ENCODE measurements around the gene PAX6. TPM values are rescaled to one million over a fixed set of nuclear protein-coding genes. Genes with fewer than 3 reads are reported as not detected.

The PAX6 gene
- total RNA-seq, 1 donor from 2014 or later: 18.9 TPM

- no peak for TF ChIP-seq CTCF (conservative IDR thresholded peaks at IDR 0.05)
- Mint-ChIP-seq H3K27me3 (peaks cover 96% of the 10 kb centered on the region), H3K4me1 (ENCODE audit: unreplicated experiment) (peaks cover 13% of the 10 kb centered on the region), H3K27ac (peak overlapping the region; percentile 71), H3K36me3 (peaks cover 10% of the 10 kb centered on the region), H3K4me3 (peak overlapping the region; percentile 83), H3K9me3 (no peaks in the 10 kb centered on the region)
- peak; percentile 68 for DNase-seq (ENCODE audit: extremely low spot score, unreplicated experiment)
Measured at GRCh38 chr11:31802990-31803812, 7.9 kb downstream of the PAX6 start.

- TF ChIP-seq CTCF (conservative IDR thresholded peaks at IDR 0.05): no peak
- peaks cover 17% of the 10 kb centered on the region for H3K4me1 Mint-ChIP-seq (ENCODE audit: unreplicated experiment)
Measured at GRCh38 chr11:31802609-31802989, 8.5 kb downstream of the PAX6 start.

GRCh38 chr11:31802000-31802551, 9.0 kb downstream of the PAX6 start:
- Mint-ChIP-seq H3K36me3 (peaks cover 7% of the 10 kb centered on the region), H3K27ac (no peak overlapping the region), H3K27me3 (peaks cover 96% of the 10 kb centered on the region), H3K4me3 (no peak overlapping the region), H3K9me3 (no peaks in the 10 kb centered on the region), H3K4me1 (ENCODE audit: unreplicated experiment) (peaks cover 20% of the 10 kb centered on the region)
- DNase-seq (ENCODE audit: extremely low spot score, unreplicated experiment): no peak
- TF ChIP-seq CTCF (conservative IDR thresholded peaks at IDR 0.05): no peak

More at GRCh38 chr11:31802609-31802989, 8.5 kb downstream of the PAX6 start:
- Mint-ChIP-seq H3K36me3 (peaks cover 7% of the 10 kb centered on the region), H3K27ac (peak overlapping the region; percentile 71), H3K27me3 (peaks cover 96% of the 10 kb centered on the region), H3K9me3 (no peaks in the 10 kb centered on the region), H3K4me3 (peak overlapping the region; percentile 83)
- DNase-seq (ENCODE audit: extremely low spot score, unreplicated experiment): no peak

- H3K4me1 Mint-ChIP-seq (ENCODE audit: unreplicated experiment): peaks cover 22% of the 10 kb centered on the region
- DNase-seq (ENCODE audit: extremely low spot score, unreplicated experiment): no peak
- H3K27ac Mint-ChIP-seq: no peak overlapping the region
- H3K9me3 Mint-ChIP-seq: no peaks in the 10 kb centered on the region
- peaks cover 3% of the 10 kb centered on the region for H3K36me3 Mint-ChIP-seq
- peaks cover 96% of the 10 kb centered on the region for H3K27me3 Mint-ChIP-seq
- H3K4me3 Mint-ChIP-seq: peak overlapping the region; percentile 40
- TF ChIP-seq CTCF (conservative IDR thresholded peaks at IDR 0.05): no peak
Measured at GRCh38 chr11:31801298-31801702, 9.8 kb downstream of the PAX6 start.

GRCh38 chr11:31800398-31801265, 10.5 kb downstream of the PAX6 start:
- H3K27ac Mint-ChIP-seq: no peak overlapping the region
- TF ChIP-seq CTCF (conservative IDR thresholded peaks at IDR 0.05): no peak
- DNase-seq (ENCODE audit: extremely low spot score, unreplicated experiment): no peak
- H3K4me3 Mint-ChIP-seq: peak overlapping the region; percentile 76
- peaks cover 22% of the 10 kb centered on the region for H3K4me1 Mint-ChIP-seq (ENCODE audit: unreplicated experiment)
- H3K27me3 Mint-ChIP-seq: peaks cover 97% of the 10 kb centered on the region
- peaks cover 3% of the 10 kb centered on the region for H3K36me3 Mint-ChIP-seq
- no peaks in the 10 kb centered on the region for H3K9me3 Mint-ChIP-seq

Measured in type B pancreatic cell (in vitro differentiated cells).